OCI-LY7 (cell line): ENCODE data around the gene MIEN1.

Experiments
- CTCF ChIP-seq: fragments of 200-600 bp; sonication (generic); conservative IDR thresholded peaks from 2 replicates; pipeline ENCODE4 v1.5.1; 2014; ENCODE audit warnings: mild to moderate bottlenecking, antibody characterized with exemption, low read length, moderate library complexity, mixed read lengths
- EZH2phosphoT487 ChIP-seq: fragments of 200-600 bp; sonication (generic); IDR thresholded peaks from 2 replicates; pipeline ENCODE4 v1.6.1; 2018; ENCODE audit warnings: low read depth, borderline replicate concordance, mild to moderate bottlenecking, mixed run types, antibody characterized with exemption, low read length, moderate library complexity, mixed read lengths

GRCh38 chr17:39763051-39763820 lies 32.9 kb upstream of the MIEN1 start:
- TF ChIP-seq CTCF (no peak), EZH2phosphoT487 (no peak)
